NK-92 treated with Interleukin-12 subunit alpha and Interleukin-12 subunit beta, amount 100 ng/mL, for 24 hours (cell line): ENCODE data around the gene SLC25A41.
A peak's percentile ranks its signal among the peaks of the same experiment; 100 is the strongest.

ENCODE experiments used
- DNase-seq: peaks from one replicate; lab custom pipeline; 2025; lab: John Stamatoyannopoulos, UW

The SLC25A41 gene

DNA sequence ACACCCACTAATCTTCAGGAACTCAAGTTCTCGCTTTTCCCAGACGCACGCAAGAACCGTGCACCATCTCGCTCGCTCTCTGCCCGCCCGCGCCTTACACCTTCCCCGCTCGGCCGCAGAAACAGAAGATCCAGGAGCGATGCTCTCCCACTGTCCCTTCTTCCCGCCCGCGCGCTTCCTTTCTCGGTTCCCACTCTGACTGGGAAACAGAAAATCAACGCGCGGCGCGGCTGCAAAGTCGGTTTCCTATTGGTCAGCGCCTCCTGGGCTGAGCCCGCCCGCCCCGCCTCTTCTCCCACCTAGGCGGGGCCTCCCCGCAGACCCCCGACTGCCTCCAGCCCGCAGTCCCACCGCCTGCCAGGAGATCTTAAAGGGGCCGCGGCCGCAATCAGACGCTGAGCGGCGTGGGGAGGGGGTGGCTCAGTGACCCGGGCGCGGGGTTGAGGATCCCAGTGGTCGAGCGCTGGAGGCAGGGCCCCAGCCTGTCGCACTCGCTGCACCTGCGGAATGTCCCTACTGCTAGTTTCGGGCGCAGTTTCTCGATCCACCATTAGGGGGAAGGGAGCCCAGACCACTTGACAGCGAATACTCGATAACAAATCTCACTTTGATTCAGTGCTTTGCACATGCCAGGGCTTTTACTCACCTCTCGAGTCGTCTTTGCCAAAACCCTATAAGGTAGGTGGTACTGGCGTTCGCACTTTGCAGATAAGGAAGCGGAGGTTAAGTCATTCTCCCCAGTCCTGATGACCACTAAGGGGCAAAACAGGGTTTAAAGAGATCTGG, 26.7 kb upstream of the SLC25A41 start:
- DNase-seq, result peak; percentile 93

GRCh38 chr19:6459262-6460098, 25.9 kb upstream of the SLC25A41 start, which contains the start of gene SLC25A23:
Gene SLC25A23, minus strand, starts transcription at chr19:6459792. Its CDS starts 164 bp downstream, at chr19:6459628.
- no peak for DNase-seq

DNA sequence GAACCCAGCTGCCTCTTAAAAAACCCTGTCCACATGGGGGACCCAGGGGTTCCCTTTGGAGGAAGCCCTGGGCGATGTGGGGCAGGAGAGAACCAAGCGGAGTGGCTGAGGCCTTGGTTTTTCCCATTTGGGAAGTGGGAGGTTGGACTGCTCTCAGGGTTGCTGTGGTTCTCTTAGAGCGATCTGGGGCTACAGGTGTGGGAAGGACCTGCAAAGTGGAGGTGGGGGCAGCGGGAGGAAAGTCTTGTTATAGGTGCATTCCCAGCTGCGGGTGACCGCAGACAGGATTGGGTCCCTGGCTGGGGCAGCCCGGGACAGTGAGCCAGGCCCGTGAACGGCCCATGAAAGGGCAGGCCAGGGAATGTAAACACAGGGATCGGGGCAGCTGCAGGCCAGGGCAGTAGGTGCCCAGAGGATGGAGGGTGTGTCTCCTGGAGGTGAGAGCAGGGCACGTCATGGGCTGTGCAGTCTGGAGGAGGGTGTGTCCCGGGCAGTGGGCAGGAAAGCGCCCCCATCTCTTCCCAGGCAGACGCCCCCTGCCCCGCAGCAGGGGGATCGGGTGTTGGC, 25.2 kb upstream of the SLC25A41 start:
- DNase-seq, result no peak

GRCh38 chr19:6457958-6458694, 24.6 kb upstream of the SLC25A41 start:
- no peak for DNase-seq

GRCh38 chr19:6455924-6456323, 22.4 kb upstream of the SLC25A41 start:
- no peak for DNase-seq

DNA sequence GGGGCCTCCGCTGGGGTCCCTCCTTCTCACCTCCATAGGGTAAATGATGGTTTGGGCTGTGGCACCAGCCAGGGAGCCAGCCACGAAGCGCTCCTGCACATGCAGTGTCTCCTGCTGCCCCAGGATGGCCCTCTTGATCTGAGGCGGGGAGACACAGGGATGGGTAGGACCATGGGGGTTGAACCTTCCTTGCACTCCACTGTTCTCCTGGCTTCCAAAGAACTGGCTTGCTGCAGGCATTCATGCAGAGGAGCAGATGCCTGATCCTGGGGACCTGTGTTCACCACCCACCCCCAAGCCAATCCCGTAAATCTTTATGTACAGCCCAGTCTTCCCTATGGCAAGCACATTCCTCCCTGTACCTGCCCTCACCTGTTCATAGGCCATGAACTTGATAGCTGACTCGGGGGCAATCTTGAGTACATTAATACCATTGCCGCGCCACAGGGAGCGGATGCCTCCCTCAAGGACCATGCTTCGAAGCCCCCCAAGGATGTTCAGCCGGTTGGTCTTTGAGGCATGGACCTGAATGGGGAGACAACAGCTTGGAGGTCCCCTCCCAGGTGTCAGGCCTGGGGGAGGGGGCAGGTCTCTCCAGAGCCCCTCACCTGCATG, 20.5 kb upstream of the SLC25A41 start:
- DNase-seq, result no peak

GRCh38 chr19:6452899-6453298, 19.3 kb upstream of the SLC25A41 start:
- no peak for DNase-seq

- no peak for DNase-seq
These were observed 18.7 kb upstream of the SLC25A41 start for GRCh38 chr19:6452223-6452614.

DNA sequence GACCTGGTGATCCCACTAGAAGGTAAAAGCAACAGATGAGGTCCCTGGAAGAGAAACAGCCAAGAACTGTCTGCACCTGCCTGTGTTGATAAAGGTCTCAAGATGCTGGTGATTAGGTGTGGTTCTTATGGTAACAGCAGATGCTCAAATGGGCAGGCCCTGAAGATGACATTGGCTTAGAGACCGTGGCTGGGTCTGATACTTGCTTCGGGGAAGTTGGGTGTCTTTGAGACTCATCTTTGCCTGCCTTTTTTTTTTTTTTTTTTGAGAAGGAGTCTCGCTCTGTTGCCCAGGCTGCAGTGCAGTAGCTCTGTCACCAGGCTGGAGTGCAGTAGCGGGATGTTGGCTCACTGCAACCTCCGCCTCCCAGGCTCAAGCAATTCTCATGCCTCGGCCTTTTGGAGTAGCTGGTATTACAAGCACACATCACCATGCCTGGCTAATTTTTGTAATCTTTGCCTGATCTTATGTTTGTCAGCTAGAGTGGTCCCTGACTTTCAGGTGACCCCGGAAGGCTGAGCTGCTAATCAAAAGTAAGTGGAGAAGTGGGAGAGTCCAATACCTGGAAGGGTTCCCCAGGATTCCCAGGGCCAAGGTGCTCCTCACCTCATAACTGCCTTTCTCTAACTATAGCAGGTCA, 18.1 kb upstream of the SLC25A41 start:
- DNase-seq, result no peak

- no peak for DNase-seq
These were observed 16.6 kb upstream of the SLC25A41 start for GRCh38 chr19:6450166-6450565.

DNA sequence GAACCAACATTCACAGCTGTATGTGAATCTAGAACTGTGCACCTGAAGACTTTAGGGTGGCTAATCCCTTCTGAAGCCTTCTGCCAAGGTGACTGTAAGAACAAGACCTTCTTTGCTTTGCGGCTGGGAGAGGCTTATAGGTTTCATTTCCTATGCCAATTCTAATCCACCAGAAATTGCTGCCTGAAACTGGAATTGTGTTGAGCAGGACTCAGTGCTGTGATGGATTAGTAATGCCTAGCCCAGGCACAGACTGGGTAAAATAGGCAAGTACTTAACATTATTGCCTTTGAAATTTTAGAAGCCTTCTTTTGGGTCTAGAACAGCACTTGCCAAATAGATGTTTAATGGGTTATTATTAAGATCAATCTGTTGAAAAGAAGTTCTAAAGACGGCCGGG, 14.5 kb upstream of the SLC25A41 start:
- no peak for DNase-seq

GRCh38 chr19:6446452-6446851, 12.9 kb upstream of the SLC25A41 start:
- DNase-seq, result no peak

DNA sequence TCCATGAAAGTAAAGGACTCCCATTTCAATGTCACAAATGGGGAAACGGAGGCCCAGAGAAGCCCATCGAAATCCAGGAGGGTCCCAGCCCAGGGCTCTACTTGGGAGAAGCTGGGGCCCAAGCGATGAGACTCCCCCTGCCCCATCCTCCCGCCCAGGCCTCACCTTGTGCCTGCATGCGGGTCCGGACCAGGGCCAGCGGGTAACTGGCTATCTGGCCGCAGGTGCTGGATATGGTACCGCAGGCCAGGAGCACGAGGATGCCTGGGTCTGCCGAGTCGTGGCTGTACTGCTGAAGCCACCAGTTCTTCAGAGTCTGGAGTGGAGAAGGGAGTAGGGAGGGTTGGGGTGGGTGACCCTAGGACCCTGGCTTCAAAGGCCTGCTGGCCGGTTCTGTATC, 10.4 kb upstream of the SLC25A41 start:
- DNase-seq, result no peak

GRCh38 chr19:6442087-6442688, 8.6 kb upstream of the SLC25A41 start:
- DNase-seq, result no peak

- DNase-seq, result no peak
These were observed 7.3 kb upstream of the SLC25A41 start for GRCh38 chr19:6440905-6441304.

GRCh38 chr19:6439743-6440142, 6.2 kb upstream of the SLC25A41 start:
- DNase-seq, result no peak

DNA sequence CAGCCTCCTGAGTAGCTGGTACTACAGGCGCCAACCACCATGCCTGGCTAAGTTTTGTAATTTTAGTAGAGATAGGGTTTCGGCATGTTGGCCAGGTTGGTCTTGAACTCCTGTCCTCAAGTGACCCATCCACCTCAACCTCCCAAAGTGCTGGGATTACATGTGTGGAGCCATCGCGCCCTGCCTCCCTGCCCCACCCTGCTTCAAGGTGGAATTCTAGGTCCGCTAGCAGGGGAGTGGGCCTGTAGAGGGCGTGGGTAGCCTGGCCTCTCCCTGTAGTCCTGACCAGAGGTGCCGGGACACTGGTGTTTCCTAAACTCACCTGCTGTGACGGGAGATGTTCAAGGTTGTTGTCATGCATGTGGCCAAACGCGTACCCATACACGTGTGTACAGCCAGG, 398 bp downstream of the SLC25A41 start:
- no peak for DNase-seq

- no peak for DNase-seq
These were observed 1.7 kb downstream of the SLC25A41 start for GRCh38 chr19:6431891-6432290.

DNA sequence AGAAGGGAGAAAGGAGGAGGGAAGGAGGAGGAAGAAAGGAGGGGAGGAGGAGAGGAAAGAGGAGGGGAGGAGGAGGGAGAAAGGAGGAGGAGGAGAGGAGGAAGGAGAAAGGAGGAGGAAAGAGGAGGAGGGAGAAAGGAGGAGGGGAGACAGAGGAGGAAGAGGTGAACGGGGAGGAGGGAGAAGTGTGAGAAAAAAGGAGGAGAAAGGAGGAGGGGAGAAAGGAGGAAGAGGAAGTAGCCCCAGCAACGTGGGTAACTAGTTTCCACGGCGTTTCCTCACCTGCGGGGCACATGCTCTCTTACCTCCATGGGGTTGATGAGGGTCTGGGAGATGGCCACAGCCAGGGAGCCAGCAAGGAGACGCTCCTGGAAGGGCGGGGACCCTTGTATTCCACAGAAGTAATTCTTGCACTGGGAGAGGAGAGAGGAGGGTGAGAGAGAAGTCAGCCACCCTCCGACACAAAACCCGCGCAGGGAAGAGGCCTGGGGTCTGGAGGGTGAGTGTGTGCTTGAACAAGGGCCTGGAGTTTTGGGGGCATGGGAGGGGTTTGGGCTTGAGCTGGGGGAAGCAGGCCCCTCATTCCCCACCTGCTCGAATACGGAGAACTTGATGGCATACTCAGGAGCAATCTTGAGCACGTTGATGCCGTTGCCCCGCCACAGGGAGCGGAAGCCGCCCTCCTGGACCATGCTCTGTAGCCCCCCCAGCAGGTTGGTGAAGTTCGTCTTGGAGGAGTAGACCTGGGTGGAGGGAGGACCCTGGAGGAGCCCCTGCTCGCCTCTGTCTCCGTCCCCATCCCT, 3.9 kb downstream of the SLC25A41 start:
- DNase-seq, result no peak
